HG03103 (cell line): ENCODE data around the gene MAP3K3.

ENCODE experiments used
- ATAC-seq: cut with Tn5 transposase; IDR thresholded peaks from one replicate; pipeline ENCODE4 v1.9.1; 2021; ENCODE audit warnings: low read depth; ENCODE audit not compliant: unreplicated experiment

MAP3K3 gene

DNA sequence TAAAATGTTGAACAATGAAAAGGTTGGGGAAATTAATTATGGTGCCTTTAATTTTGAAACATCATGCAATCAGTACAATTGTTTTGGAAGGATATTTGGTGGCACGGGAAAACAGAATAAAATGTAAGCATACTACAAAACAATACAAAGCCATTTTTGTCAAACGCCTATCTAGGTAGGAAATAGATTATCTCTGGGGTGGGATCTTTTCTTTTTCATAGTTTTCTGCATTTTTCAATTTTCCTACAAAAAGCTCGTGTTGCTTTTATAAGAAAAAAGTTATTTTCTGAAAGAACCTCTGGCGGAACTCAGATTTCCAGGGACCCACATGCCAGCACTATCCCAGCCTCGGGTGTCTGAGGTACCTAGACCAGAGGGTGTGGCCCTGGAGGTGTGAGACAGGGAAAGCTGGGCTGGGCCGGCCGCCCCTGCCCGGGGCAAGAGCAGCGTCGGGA is 961 bp upstream of the MAP3K3 start:
- no peak for ATAC-seq

DNA sequence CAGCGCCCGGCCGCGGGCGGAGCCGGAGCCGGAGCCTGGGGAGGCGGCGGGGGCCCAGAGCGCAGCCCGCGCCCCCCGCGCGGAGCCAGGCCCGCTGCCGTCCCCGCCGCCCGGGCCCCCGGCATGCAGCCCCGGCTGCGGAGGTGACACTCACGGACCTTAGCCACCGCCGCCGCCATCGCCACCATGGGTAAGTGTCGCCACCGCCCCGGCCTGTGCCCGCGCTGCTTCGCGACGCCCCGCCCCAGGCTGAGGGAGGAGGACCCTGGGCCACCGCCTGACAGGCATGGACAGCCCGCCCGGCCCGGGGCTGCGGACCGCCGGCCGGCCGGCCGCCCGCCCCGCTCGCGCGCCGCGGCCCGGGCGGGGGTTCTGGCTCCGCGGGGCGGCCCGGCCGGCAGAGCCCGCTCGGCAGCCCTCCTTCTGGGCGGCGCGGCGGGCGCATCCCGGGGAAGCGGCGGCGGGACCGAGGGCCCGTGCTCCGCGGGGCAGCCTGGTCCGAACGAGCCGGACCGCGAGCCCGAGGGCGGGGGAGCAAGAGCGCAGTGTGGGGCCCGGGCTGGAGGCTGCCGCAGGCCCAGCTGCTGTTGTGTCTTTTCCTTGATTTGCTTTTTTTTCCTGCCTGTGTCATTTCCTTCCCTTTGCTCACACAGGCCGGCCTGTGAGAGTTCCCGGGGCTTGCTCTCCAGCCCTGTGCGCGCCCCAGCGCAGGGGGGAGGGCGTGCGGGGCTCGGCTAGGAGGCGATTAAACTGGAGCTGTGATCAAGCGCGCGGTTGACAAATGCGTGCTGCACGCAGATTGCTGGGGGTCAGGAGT is 565 bp downstream of the MAP3K3 start:
- ATAC-seq, result peak; percentile 21

DNA sequence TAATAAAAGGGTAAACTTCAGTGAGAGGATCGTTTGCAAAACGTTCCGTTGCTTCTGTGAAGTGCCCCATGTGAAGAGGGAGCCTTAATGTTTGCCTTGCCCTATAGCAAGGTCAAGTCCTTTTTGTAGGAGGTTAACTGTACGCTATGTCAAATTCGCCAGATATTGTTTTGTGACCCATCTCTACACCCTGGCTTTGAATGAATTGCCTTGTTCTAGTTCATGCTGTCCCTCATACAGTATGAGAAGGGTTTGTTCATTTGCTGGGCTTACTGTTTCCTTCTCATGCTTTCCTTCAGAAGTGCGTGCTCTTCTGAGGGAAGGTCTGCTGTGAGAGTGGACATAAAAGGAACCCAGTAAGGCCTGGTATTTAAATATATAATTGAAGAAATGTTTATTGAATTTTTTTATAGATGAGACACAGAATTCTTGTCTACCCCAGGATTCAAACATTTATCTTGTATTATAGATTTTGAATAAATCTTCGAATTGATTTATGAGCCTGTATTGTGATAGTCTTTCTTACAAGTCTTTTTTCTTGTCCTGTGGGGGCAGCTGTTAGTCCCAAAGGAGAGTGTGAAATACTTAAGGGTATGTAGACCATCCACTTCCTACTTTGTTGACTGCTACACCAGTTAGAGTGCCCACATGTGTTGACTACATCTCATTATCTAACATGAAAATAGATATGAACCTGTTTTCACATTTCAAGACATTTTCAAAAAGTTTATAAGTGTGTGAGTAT is 1.7 kb downstream of the MAP3K3 start:
- no peak for ATAC-seq

DNA sequence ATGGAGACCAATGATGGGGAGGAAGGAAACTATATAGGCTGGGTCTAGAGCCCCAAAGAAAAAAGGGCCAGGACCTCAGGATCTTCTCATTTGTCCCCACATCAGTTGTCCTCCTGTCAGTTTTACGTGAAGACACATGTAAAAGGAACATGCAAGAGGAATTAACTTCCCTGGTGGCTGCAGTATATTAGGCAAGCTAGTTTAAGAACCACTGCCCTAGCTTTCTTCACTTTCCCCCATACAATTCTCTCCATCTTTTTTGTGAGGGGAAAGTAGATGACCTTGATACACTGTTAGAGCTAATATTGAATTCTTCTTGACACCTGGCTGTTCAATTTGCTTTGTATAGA is 2.3 kb downstream of the MAP3K3 start:
- no peak for ATAC-seq

DNA sequence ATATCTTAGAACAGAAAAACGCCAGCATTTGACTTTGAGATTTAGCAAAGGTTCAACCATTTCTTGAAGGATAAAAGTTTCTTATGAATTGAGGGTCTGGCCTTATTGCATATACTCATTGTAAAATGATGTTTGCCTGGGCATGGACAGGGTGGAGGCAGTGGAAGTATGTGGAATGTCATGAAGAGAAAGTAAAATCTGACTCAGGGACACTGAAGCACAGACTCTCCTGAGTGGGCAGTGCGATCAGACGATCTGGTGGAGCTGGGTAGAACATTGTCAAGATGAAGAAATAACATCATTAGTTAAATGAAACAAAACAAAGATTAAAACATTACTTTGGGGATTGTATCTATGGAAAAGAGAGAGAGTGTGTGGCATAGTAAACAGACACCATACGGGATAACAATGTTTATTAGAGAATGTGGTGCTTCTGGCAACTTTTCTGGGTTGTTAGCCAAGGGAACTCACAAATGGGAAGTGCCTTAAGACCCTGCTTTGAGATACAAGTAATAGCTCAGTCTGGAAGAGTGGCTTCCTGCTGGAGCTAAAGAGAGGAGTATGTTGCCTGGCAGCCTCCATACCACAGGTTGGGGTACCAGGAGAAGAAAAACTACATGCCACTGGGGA is 4.4 kb downstream of the MAP3K3 start:
- no peak for ATAC-seq

DNA sequence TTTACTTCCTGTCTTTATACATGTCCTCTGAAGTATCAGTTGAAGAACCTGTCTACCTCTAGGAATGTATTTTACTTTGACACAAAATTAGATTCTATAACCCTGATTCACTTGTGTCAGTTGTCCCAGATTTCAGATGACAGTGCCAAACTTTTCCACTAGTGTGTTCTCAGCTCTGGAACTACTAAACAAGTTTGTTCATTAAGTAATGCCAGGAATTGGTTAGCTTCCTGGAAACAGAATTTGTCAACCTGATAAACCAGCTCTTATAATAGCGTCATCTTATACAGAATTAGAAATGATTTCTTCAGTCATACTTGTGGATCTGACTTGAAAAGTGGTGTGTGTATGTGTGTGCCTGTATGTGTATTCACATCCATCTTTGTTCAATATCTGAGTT is 7.4 kb downstream of the MAP3K3 start:
- no peak for ATAC-seq

DNA sequence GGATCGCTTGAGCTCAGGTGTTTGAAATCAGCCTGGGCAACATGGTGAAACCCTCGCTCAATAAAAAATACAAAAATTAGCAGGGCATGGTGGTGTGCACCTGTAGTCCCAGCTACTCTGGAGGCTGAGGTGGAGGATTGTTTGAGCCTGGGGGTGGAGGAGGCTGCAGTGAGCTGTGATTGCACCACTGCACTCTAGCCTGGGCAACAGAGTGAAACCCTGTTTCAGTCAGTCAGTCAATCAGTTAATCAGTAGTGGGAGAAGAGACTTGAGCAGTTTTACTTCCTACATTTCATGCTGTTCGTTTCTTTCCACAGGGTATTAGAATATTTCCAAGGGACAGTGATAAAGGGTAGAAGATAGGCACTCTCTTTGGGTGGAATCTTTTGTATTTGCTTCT is 8.8 kb downstream of the MAP3K3 start:
- no peak for ATAC-seq

DNA sequence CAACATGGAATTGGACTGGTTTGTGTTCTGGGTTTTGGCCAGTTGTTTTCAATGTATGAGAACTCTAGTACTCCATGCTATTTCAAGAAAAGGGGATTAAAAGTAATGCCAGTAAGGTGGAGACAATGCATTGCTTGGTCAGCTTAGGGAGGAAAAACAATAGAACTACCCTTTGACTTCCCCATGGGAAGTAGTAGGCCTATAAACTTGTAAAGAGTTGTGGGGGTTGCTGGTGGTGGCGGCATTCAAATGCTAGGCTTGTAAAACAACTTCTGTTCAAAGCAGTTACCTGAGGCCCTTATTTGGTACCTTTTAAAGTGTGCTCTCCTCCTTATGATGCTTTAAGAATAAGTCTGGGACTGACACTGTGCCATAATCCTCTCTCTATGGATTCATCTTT is 9.4 kb downstream of the MAP3K3 start:
- ATAC-seq, result no peak

DNA sequence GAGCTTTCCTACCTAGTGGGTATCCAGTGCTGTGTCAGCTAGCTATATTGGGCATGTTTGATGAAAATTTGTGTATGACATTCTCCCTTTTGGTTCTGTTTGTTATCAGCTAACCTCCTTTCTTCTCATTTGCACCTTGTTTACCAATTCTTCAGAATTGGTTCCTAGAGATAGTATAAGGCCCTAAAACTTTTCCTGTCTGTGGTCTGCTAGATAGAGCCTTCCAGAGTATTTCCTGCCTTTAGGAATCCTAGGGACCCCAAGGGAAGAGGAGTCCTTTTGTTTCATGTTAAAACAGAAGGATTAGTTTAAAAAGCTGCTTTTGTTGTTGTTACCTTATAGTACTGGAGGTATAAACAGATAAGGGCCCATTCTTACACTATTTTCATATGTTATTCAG is 11.5 kb downstream of the MAP3K3 start:
- ATAC-seq, result no peak

DNA sequence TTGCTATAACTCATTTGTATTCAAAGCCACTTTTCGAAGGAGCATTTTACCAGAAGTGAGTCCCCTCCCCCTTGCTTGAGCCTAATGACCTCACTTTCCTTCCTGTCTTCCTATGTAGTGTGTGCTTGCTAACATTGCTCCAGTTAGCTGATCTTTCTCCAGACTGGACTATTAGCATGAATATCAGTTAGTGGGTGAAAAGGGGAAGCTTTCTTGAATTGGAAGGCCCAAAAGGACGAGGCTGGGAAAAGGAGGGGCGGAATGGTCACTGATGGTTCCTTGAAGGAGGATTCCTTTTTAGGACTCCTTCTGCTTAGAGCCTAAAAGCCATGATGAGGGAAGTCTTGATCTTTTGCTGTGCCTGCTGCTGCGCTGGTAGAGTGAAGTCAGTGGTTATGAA is 11.9 kb downstream of the MAP3K3 start:
- ATAC-seq, result no peak

DNA sequence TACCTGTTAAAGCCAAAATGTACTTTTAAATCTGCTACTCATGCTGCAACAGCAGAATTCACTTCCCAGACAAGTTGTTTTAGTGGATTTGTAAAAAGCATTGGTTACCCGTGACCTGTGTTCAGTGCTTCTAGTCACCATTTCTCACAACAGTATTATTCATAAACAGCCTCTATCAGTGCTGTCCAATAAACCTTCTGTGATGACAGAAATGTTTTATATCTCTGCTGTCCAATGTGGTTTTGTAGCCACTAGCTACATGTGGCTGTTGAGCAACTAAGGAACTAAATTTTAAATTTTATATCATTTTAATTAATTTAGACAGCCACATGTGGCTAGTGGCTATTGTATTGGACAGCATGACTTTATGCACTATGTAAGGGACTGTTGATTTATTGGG is 12.6 kb downstream of the MAP3K3 start:
- ATAC-seq, result no peak

DNA sequence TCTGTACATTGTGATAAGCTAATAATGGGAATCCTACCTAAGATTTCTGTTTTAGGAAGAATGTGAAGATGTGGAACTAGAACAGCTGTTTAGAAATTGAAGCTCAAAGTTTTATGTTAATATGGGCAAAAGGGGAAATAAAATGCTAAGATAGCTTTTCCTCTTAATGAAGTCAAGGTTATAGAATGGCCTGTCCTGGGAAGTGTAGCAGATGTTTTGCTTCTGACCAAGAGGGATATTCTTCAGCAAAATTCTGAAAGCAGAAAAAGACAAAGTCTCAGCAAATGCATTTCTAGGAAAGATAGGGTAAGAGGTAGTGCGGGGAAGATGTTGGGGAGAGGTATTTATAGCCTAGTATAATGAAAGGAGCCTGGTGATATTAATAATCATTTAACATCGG is 13.1 kb downstream of the MAP3K3 start:
- no peak for ATAC-seq

DNA sequence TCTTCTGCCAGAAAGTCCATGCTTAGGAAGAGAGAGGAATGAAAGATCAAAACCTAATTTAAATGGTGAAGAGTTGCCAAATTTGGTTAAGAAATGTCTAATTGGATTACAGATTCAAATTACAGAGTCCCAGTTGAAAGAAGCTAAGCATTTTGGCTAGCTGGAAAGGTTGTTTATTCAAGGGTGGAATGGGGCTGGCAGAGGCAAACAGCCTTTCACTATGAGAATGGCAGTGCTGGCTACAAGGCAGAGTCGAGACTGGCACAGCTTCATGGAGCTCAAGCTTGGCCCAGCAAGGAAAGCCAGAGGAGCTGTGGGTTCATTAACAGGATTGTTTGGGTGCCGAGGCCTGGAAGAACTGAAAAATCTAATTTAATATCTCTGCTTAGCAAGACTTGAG is 13.6 kb downstream of the MAP3K3 start:
- no peak for ATAC-seq

DNA sequence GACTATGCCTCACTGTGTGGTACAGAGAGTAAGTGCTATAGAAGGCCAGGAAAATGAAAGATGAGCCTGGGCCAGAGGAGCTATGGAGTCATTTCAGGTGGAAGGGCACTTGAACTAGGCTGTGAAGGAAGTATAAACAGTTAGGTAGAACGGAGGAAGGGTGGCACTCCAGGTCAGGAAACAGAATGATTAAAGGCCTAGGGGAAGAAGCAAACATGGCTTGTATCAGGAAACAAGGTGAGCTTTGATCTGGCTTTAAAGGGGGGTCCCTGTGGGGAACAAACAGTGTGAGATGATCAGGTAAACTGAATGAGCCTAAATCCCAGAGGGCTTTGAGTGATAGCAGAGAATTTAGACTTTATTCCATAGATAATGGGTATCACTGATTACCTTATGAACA is 16.9 kb downstream of the MAP3K3 start:
- ATAC-seq, result no peak

DNA sequence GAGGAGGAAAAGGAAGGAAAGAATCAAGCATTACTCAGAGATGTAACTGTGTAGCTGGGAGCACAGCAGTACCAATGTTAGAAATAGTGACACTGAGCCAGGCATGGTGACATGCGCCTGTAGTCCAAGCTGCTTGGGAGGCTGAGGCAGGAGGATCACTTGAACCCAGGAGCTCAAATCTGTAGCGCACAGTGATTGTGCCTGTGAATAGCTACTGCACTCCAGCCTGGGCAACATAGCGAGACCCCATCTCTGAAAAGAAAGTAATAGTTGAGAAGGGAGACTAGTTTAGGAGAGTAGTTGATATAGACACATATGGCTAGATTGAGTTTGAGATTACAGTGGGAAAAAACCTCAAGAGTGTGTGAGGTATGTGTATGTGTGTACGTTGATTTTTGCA is 17.8 kb downstream of the MAP3K3 start:
- no peak for ATAC-seq

DNA sequence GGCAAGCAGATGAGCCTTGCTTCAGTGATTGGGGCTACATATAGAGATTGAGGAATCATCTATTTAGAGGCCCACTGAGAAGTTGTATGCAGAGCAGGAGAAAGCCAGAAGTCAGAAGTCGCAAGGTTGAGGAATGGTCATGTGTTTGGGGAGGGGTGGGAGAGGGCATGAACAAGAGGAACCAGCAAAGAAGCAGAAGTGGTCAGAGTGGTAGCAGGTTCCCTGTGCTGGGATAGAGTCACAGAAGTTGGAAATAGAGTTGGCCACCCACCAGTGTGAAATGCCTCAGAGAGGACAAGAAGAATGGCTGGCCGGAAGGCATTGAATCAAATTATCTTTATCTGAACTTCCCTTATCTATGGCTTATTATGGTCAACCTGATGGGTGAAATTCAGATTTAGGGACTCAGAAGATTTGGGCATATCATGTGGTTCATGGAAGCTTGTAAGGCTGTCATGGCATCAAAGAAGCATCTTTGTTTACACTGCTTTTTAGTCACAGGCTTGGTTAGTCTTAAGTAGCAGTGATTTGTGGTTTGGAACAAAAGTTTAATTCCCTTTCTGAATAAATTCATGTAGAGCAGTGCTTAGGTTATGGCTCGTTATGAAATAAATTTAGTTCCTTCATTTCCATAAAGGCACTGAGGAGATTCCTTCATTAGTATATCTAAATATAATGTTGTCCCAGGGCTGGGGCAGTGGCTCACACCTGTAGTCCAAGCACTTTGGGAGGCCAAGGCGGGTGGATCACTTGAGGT is 19.7 kb downstream of the MAP3K3 start:
- ATAC-seq, result no peak

DNA sequence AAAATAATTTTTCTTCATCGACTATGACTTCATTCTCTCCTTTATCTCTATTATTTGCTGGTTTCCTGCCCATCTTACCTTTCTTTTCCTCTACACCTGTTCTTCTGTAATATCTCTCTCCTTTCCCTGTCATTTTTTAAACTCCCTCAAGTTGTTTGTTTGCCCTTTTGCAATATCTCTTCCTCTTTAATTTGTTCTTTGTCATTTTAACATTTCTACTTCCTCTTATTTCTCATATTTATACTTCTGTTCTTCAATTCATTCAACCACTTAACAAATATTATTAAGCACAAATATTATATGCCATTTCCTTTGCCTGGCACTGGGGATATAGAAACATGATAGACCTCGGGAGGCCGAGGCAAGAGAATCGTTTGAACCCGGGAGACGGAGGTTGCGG is 22.6 kb downstream of the MAP3K3 start:
- ATAC-seq, result no peak

DNA sequence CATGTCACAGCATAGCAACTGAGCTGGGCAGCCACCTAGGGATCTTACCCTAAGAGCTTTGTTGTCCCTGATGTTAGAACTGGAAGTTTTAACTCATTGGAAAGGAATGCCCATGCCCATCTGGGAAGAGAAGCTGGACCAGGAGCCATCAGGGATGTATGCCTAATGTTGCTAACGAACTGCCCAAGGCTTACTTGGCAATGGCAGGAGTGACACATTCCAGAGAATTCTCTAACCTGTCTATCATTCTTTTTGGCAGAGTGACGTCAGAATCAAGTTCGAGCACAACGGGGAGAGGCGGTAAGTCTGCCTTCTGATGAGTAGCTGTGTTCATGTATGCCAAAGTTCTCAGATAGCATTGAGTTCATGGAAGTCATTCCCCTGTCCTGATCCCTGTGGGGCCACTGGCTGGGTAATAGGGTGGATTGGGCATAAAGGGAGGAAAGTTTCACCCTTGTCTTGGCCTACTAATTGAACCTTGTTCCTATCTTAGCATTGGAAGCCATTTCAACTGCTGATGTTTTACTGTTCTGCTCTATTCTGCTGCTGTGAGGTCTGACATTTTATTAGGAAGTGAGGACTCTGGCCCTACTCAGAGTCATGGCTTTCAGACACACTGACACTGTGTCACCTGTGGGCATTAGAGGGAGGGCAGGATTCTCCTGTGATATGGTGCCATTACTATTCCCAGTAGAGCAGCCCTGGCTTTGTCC is 23.7 kb downstream of the MAP3K3 start:
- peak; percentile 65 for ATAC-seq

DNA sequence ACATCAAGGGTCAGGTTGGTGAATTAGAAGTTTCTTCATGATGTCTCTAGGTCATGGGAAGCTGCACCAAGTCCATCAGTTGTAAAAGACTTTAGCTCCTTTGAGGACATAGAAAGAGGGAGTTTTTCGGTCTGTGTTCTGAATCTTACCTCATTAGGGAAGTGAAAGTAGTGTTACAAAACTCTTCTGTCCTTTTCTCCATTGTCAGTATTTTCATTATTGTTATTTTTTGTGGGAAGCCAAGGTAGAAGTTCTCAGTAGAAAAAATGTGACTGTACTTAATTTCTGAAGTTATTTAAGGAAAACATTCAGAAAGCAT is 24.2 kb downstream of the MAP3K3 start:
- peak; percentile 77 for ATAC-seq

DNA sequence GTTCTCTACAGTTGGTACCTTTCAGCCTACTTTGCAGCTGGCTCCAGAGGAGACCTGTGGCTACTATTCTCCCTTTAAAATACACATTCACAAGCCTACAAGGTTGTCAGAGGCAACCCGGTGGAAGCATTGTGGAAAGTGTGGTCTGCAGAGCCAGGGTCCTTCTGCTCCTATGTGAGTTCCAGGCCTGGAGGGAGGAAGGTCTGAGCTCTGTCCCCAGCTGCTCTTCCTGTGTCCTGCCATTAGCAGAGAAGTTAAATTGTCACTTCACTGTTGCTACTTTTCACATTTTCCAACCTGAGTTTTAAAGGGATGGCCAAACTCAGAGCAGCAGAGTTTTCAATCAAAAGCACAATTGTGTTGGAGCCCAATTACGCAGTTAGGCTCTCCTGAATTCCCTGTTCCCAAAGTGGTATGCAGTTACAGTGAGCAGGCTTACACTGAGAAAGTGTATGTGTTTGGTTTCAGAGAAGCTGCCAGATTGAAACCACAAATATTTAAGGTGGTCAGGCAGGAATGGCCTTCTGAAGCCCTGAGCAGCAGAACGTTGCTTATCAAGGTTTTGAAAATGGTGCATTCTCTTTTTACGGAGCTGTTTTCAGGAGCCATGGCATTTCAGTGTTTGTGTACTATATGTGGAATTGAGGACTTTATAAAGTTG is 25.0 kb downstream of the MAP3K3 start:
- ATAC-seq, result no peak
